B cell (primary cell): ENCODE data around the gene CNGB1. TPM values are rescaled to one million over a fixed set of nuclear protein-coding genes. Genes with fewer than 3 reads are reported as not detected.
"Not testable (repeated sequence)": the region's sequence is repeated elsewhere in the genome, so short reads cannot be mapped to it uniquely, and the experiment has no call there.

Source experiments
- ATAC-seq: fragments of 200-7000 bp; cut with Tn5 transposase; one replicate; pipeline ENCODE4 v1.10.0; 2021; ENCODE audit warnings: low read depth, mild to moderate bottlenecking, moderate number of reproducible peaks, moderate library complexity
- CTCF ChIA-PET: fragments of 350-600 bp; sonication (Branson Sonifier 250); formaldehyde crosslinking; loops from one replicate; lab custom pipeline; 2021; ENCODE audit warnings: antibody characterized with exemption, inconsistent platforms; lab: Charles Lee
- POLR2A ChIA-PET: fragments of 350-600 bp; sonication (Branson Sonifier 250); formaldehyde crosslinking; loops from one replicate; lab custom pipeline; 2021; ENCODE audit warnings: antibody characterized with exemption; lab: Charles Lee
- DNase-seq: peaks from one replicate; pipeline ENCODE4 v3.0.0; 2013
- H2AFZ ChIP-seq: 2 replicates; pipeline ENCODE4 v1.6.1; 2012; ENCODE audit warnings: mild to moderate bottlenecking, low read depth, low read length; ENCODE audit not compliant: insufficient read depth, poor library complexity, severe bottlenecking
- H3K27ac ChIP-seq, 2 donors: 1 replicate in 1 of 2; 2 replicates in 1 of 2; pipeline ENCODE4 v1.5.1; 2012 to 2013; ENCODE audit warnings: low read length in 2 of 2, mild to moderate bottlenecking in 2 of 2, moderate library complexity in 1 of 2
- H3K27me3 ChIP-seq, 4 experiments: fragments of 200-600 bp in 1 of 4; sonication (generic) in 1 of 4; replicated peaks in 1 of 4; 1 replicate in 2 of 4; 2 replicates in 2 of 4; pipeline versions ENCODE4 v1.6.1 to v1.7.0; 2013 to 2016; ENCODE audit warnings: low read length in 3 of 4, mild to moderate bottlenecking in 2 of 4, mixed read lengths in 1 of 4, moderate library complexity in 1 of 4; ENCODE audit not compliant: insufficient read depth in 4 of 4, control insufficient read depth in 3 of 4; ENCODE audit errors: control extremely low read depth in 1 of 4
- H3K36me3 ChIP-seq, 2 experiments: replicated peaks in 1 of 2; 1 replicate in 1 of 2; 2 replicates in 1 of 2; pipeline versions ENCODE4 v1.6.1 to v1.7.1; 2013; ENCODE audit warnings: low read length in 1 of 2; ENCODE audit not compliant: insufficient read depth in 2 of 2, control insufficient read depth in 1 of 2; ENCODE audit errors: control extremely low read depth in 1 of 2, extremely low read depth in 1 of 2
- H3K4me1 ChIP-seq, 2 donors: fragments of 200-600 bp in 1 of 2; sonication (generic) in 1 of 2; 1 replicate in 1 of 2; 2 replicates in 1 of 2; pipeline versions ENCODE4 v1.5.1 to v1.6.1; 2013 to 2017; ENCODE audit warnings: low read length in 2 of 2; ENCODE audit not compliant: control insufficient read depth in 2 of 2, insufficient read depth in 2 of 2
- H3K4me2 ChIP-seq: replicated peaks from 2 replicates; pipeline ENCODE3; 2012; ENCODE audit warnings: mild to moderate bottlenecking, low read depth, low read length; ENCODE audit not compliant: poor library complexity, severe bottlenecking
- H3K4me3 ChIP-seq, 5 experiments: fragments of 200-600 bp in 1 of 5; sonication (generic) in 1 of 5; 1 replicate in 3 of 5; 2 replicates in 2 of 5; pipeline versions ENCODE4 v1.5.1 to v1.7.0; 2011 to 2016; ENCODE audit warnings: low read length in 4 of 5, mild to moderate bottlenecking in 4 of 5, low read depth in 2 of 5, control low read depth in 1 of 5, moderate library complexity in 1 of 5; ENCODE audit not compliant: insufficient read depth in 1 of 5; ENCODE audit errors: control extremely low read depth in 1 of 5, extremely low read depth in 1 of 5
- H3K79me2 ChIP-seq: fragments of 200-600 bp; sonication (generic); one replicate; pipeline ENCODE4 v1.6.0; 2016; ENCODE audit warnings: low read length; ENCODE audit not compliant: control insufficient read depth, insufficient read depth
- H3K9ac ChIP-seq: fragments of 200-600 bp; sonication (generic); 2 replicates; pipeline ENCODE4 v1.6.1; 2017; ENCODE audit warnings: mild to moderate bottlenecking, low read length, moderate library complexity
- H3K9me3 ChIP-seq, 3 donors: one replicate each; pipeline versions ENCODE4 v1.6.1 to v1.7.1; 2013; ENCODE audit warnings: low read length in 2 of 3; ENCODE audit not compliant: control insufficient read depth in 2 of 3, insufficient read depth in 1 of 3; ENCODE audit errors: control extremely low read depth in 1 of 3
- H4K20me1 ChIP-seq: 2 replicates; pipeline ENCODE4 v1.6.0; 2012; ENCODE audit warnings: mild to moderate bottlenecking, low read length; ENCODE audit not compliant: insufficient read depth, control insufficient read depth, poor library complexity, severe bottlenecking
- H3K27ac Mint-ChIP-seq: one replicate; pipeline ENCODE4 v1.8.0; 2021; ENCODE audit warnings: mixed read lengths
- H3K27me3 Mint-ChIP-seq: one replicate; pipeline ENCODE4 v1.8.0; 2021; ENCODE audit warnings: mixed read lengths
- H3K4me1 Mint-ChIP-seq: one replicate; pipeline ENCODE4 v1.8.0; 2021; ENCODE audit warnings: mixed read lengths
- H3K4me3 Mint-ChIP-seq: one replicate; pipeline ENCODE4 v1.8.0; 2021; ENCODE audit warnings: mixed read lengths
- H3K9me3 Mint-ChIP-seq: one replicate; pipeline ENCODE4 v1.8.0; 2022; ENCODE audit warnings: mixed read lengths; ENCODE audit not compliant: insufficient read depth
- EZH2 ChIP-seq: IDR thresholded peaks from 2 replicates; pipeline ENCODE4 v1.6.1; 2012; ENCODE audit warnings: borderline replicate concordance, low read depth, mild to moderate bottlenecking, moderate library complexity, low read length; ENCODE audit not compliant: insufficient read depth, poor library complexity, severe bottlenecking
- WGBS: methylation state at CpG from one replicate; pipeline ENCODE4 v1.1.5; 2013; ENCODE audit warnings: missing lambda C conversion rate; ENCODE audit not compliant: insufficient coverage; 5-methylcytosine and 5-hydroxymethylcytosine counted together
- intact Hi-C: fragments of 100-400 bp; cut with micrococcal nuclease; formaldehyde crosslinking; loops from one replicate; pipeline ENCODE4 v1.10.0; 2022
- polyA plus RNA-seq: library from polyadenylated mRNA; depleted of rRNA; stranded (reverse); fragments of >200 nt; gene quantifications from 2 replicates; pipeline ENCODE4 v1.2.3, GENCODE V29; 2012
- total RNA-seq, 2 donors: library from RNA; stranded (reverse); fragments of 120-200 nt in 1 of 2; gene quantifications; 1 replicate in 1 of 2; 2 replicates in 1 of 2; pipeline versions ENCODE4 v1.2.3 to v1.2.4, GENCODE V29; 2013 to 2022

Gene CNGB1
- total and polyA plus RNA-seq, 2 donors (not counting 1 experiment from before 2014, with no cell fraction given) = not detected

- no peak overlapping the region for H3K27ac Mint-ChIP-seq
- H3K27me3 Mint-ChIP-seq = peaks cover 18% of the 10 kb centered on the region
- Histone ChIP-seq H3K36me3 (no peaks in the 10 kb centered on the region), H3K9ac (no peak overlapping the region), H3K4me3 (no peak overlapping the region), H3K9me3 (peaks cover 0 to 6% (median 0%) of the 10 kb centered on the region in 3 donors), H3K27ac (no peak overlapping the region), H3K79me2 (no peaks in the 10 kb centered on the region), H4K20me1 (no peaks in the 10 kb centered on the region), H3K27me3 (peaks cover 0 to 6% (median 1%) of the 10 kb centered on the region in 4 experiments), H3K4me1 (no peaks in the 10 kb centered on the region), H3K4me2 (no peak overlapping the region), H2AFZ (no peak overlapping the region)
- no peak overlapping the region for H3K4me3 Mint-ChIP-seq
- DNase-seq = no peak
- CTCF ChIA-PET = no interaction called here
- 88% methylated on average over 6 of the region's 9 CpGs for WGBS
- no peak for ATAC-seq
- intact Hi-C loops = no loop called here
- TF ChIP-seq EZH2 = no peak
- no peaks in the 10 kb centered on the region for H3K9me3 Mint-ChIP-seq
- H3K4me1 Mint-ChIP-seq = no peaks in the 10 kb centered on the region
- POLR2A ChIA-PET = no interaction called here
These were observed 25.8 kb downstream of the CNGB1 start for GRCh38 chr16:57944970-57945739.

GRCh38 chr16:57943381-57943780 lies 27.5 kb downstream of the CNGB1 start:
- H3K27ac ChIP-seq, H3K4me1 ChIP-seq, H4K20me1 ChIP-seq, H3K36me3 ChIP-seq, DNase-seq, H3K4me1 Mint-ChIP-seq, H3K9me3 ChIP-seq, H3K27ac Mint-ChIP-seq, H3K9ac ChIP-seq, H3K4me3 ChIP-seq, H2AFZ ChIP-seq, POLR2A ChIA-PET, ATAC-seq, intact Hi-C loops, H3K4me3 Mint-ChIP-seq, H3K79me2 ChIP-seq, CTCF ChIA-PET, H3K4me2 ChIP-seq, H3K9me3 Mint-ChIP-seq, H3K27me3 ChIP-seq: not testable (repeated sequence)
- H3K27me3 Mint-ChIP-seq = peaks cover 18% of the 10 kb centered on the region
- 94% methylated on average over 7 of the region's 8 CpGs for WGBS

- CTCF ChIA-PET = not testable (repeated sequence)
These were observed 29.0 kb downstream of the CNGB1 start for GRCh38 chr16:57941901-57942300.

More at GRCh38 chr16:57941901-57942300, 29.0 kb downstream of the CNGB1 start:
- H3K9ac ChIP-seq, H4K20me1 ChIP-seq, H3K9me3 Mint-ChIP-seq, DNase-seq, H2AFZ ChIP-seq, H3K4me1 ChIP-seq, H3K9me3 ChIP-seq, H3K79me2 ChIP-seq, H3K27ac Mint-ChIP-seq, H3K36me3 ChIP-seq, H3K27me3 ChIP-seq, ATAC-seq, H3K27ac ChIP-seq, H3K4me3 Mint-ChIP-seq, H3K4me1 Mint-ChIP-seq, intact Hi-C loops, H3K4me2 ChIP-seq, H3K4me3 ChIP-seq, POLR2A ChIA-PET: not testable (repeated sequence)
- H3K27me3 Mint-ChIP-seq = peaks cover 24% of the 10 kb centered on the region
- no CpG with 5 or more reads among the region's 2 CpGs for WGBS
